Activated CD4-positive, alpha-beta T cell treated with anti-CD3 and anti-CD28 coated beads for 36 hours (primary cell): ENCODE data around the gene HAO2. TPM values are rescaled to one million over a fixed set of nuclear protein-coding genes. Genes with fewer than 3 reads are reported as not detected.
"Not testable (repeated sequence)": the region's sequence is repeated elsewhere in the genome, so short reads cannot be mapped to it uniquely, and the experiment has no call there.

Experiments used
- ATAC-seq: fragments of 200-7000 bp; cut with Tn5 transposase; one replicate; pipeline ENCODE4 v1.10.0; 2021; ENCODE audit warnings: mild to moderate bottlenecking, moderate library complexity
- CTCF ChIA-PET: fragments of 350-600 bp; sonication (Branson Sonifier 250); formaldehyde crosslinking; loops from one replicate; lab custom pipeline; 2021; ENCODE audit warnings: antibody characterized with exemption; lab: Charles Lee
- POLR2A ChIA-PET: fragments of 350-600 bp; sonication (Branson Sonifier 250); formaldehyde crosslinking; loops from one replicate; lab custom pipeline; 2021; ENCODE audit warnings: antibody characterized with exemption, inconsistent platforms; lab: Charles Lee
- DNase-seq: peaks from one replicate; pipeline ENCODE4 v3.0.0-alpha.2; 2020
- H3K27ac Mint-ChIP-seq: one replicate; pipeline ENCODE4 v1.8.0; 2021; ENCODE audit warnings: mixed read lengths
- H3K27me3 Mint-ChIP-seq: one replicate; pipeline ENCODE4 v1.8.0; 2021; ENCODE audit warnings: mixed read lengths
- H3K36me3 Mint-ChIP-seq: one replicate; pipeline ENCODE4 v1.8.0; 2021; ENCODE audit warnings: low read depth, mixed read lengths
- H3K4me1 Mint-ChIP-seq: one replicate; pipeline ENCODE4 v1.8.0; 2021; ENCODE audit warnings: mixed read lengths
- H3K4me3 Mint-ChIP-seq: one replicate; pipeline ENCODE4 v1.8.0; 2021; ENCODE audit warnings: mild to moderate bottlenecking, moderate library complexity, mixed read lengths
- H3K9me3 Mint-ChIP-seq: one replicate; pipeline ENCODE4 v1.8.0; 2021; ENCODE audit warnings: low read depth, mixed read lengths
- intact Hi-C, 2 experiments: fragments of 100-400 bp; cut with DNase I in 1 of 2; cut with micrococcal nuclease in 1 of 2; formaldehyde crosslinking; loops; one replicate each; pipeline versions ENCODE4 v1.14.2 to v1.15.1; 2022 to 2024; cut with DNase I, micrococcal nuclease
- total RNA-seq, 2 experiments: library from RNA; stranded (reverse); gene quantifications; one replicate each; pipeline ENCODE4 v1.2.3, GENCODE V29; 2021

The HAO2 gene
- total RNA-seq, 2 experiments from 2014 or later = not detected

GRCh38 chr1:119370748-119371147 lies 2.2 kb downstream of the HAO2 start:
- H3K9me3 Mint-ChIP-seq = no peaks in the 10 kb centered on the region
- H3K4me3 Mint-ChIP-seq = no peak overlapping the region

GRCh38 chr1:119371815-119372214 lies 3.2 kb downstream of the HAO2 start:
- Mint-ChIP-seq H3K9me3 (no peaks in the 10 kb centered on the region), H3K27me3 (peaks cover 10% of the 10 kb centered on the region), H3K36me3 (no peaks in the 10 kb centered on the region), H3K4me1 (peaks cover 17% of the 10 kb centered on the region), H3K4me3 (no peak overlapping the region), H3K27ac (no peak overlapping the region)
- DNase-seq (no peak), ATAC-seq (no peak)
- ChIA-PET CTCF (no interaction called here), POLR2A (no interaction called here)
- intact Hi-C loops = no loop called here

More at GRCh38 chr1:119370748-119371147, 2.2 kb downstream of the HAO2 start:
- peaks cover 10% of the 10 kb centered on the region for H3K27me3 Mint-ChIP-seq
- intact Hi-C loops = no loop called here
- no peaks in the 10 kb centered on the region for H3K36me3 Mint-ChIP-seq
- peaks cover 17% of the 10 kb centered on the region for H3K4me1 Mint-ChIP-seq
- H3K27ac Mint-ChIP-seq = no peak overlapping the region
- CTCF ChIA-PET = interaction anchor here (0.7 to 1.0 kb wide), 2 partner anchors 9 to 118 kb away, joined by 3 to 5 read pairs; no protein-coding TSS in a partner anchor
- ATAC-seq (no peak), DNase-seq (no peak)
- POLR2A ChIA-PET = no interaction called here

GRCh38 chr1:119372503-119373086 lies 4.0 kb downstream of the HAO2 start:
- ChIA-PET CTCF (interaction anchor here (0.9 to 1.0 kb wide), 2 partner anchors 97 to 243 kb away, joined by 3 to 5 read pairs; no protein-coding TSS in a partner anchor), POLR2A (no interaction called here)
- Mint-ChIP-seq H3K36me3 (no peaks in the 10 kb centered on the region), H3K4me3 (no peak overlapping the region), H3K27me3 (peaks cover 7% of the 10 kb centered on the region), H3K9me3 (no peaks in the 10 kb centered on the region), H3K27ac (no peak overlapping the region), H3K4me1 (peaks cover 17% of the 10 kb centered on the region)
- DNase-seq (peak; percentile 26), ATAC-seq (no peak)
- intact Hi-C loops = no loop called here

- no peaks in the 10 kb centered on the region for H3K9me3 Mint-ChIP-seq
- peaks cover 7% of the 10 kb centered on the region for H3K27me3 Mint-ChIP-seq
- ChIA-PET POLR2A (no interaction called here), CTCF (interaction anchor here (0.6 to 0.8 kb wide), 2 partner anchors 11 to 856 kb away, joined by 3 read pairs; no protein-coding TSS in a partner anchor)
- H3K36me3 Mint-ChIP-seq = no peaks in the 10 kb centered on the region
- no peak overlapping the region for H3K27ac Mint-ChIP-seq
- ATAC-seq (peak; percentile 87), DNase-seq (peak; percentile 11)
- H3K4me3 Mint-ChIP-seq = no peak overlapping the region
- intact Hi-C loops = no loop called here
- peaks cover 17% of the 10 kb centered on the region for H3K4me1 Mint-ChIP-seq
Measured at GRCh38 chr1:119373465-119373864, 4.9 kb downstream of the HAO2 start.

- ChIA-PET POLR2A (no interaction called here), CTCF (interaction anchor here (0.6 kb wide), 1 partner anchor 856 kb away, joined by 3 read pairs; no protein-coding TSS in a partner anchor)
- no peak overlapping the region for H3K27ac Mint-ChIP-seq
- H3K4me3 Mint-ChIP-seq = no peak overlapping the region
- H3K9me3 Mint-ChIP-seq = no peaks in the 10 kb centered on the region
- DNase-seq (peak; percentile 12), ATAC-seq (peak; percentile 65)
- no peaks in the 10 kb centered on the region for H3K36me3 Mint-ChIP-seq
- H3K4me1 Mint-ChIP-seq = peaks cover 17% of the 10 kb centered on the region
- intact Hi-C loops = no loop called here
- no peaks in the 10 kb centered on the region for H3K27me3 Mint-ChIP-seq
Measured at GRCh38 chr1:119374208-119374874, 5.8 kb downstream of the HAO2 start.

GRCh38 chr1:119375366-119375765 lies 6.8 kb downstream of the HAO2 start:
- ATAC-seq = no peak
- DNase-seq = no peak
- ChIA-PET POLR2A (no interaction called here), CTCF (no interaction called here)
- Mint-ChIP-seq H3K36me3 (no peaks in the 10 kb centered on the region), H3K4me3 (no peak overlapping the region), H3K27ac (no peak overlapping the region), H3K9me3 (no peaks in the 10 kb centered on the region), H3K27me3 (no peaks in the 10 kb centered on the region), H3K4me1 (peaks cover 17% of the 10 kb centered on the region)
- intact Hi-C loops = no loop called here

GRCh38 chr1:119376594-119376993 lies 8.0 kb downstream of the HAO2 start:
- no peak overlapping the region for H3K27ac Mint-ChIP-seq
- ATAC-seq (no peak), DNase-seq (no peak)
- no peaks in the 10 kb centered on the region for H3K9me3 Mint-ChIP-seq
- intact Hi-C loops = no loop called here
- no peaks in the 10 kb centered on the region for H3K36me3 Mint-ChIP-seq
- no peaks in the 10 kb centered on the region for H3K27me3 Mint-ChIP-seq
- H3K4me1 Mint-ChIP-seq = peaks cover 17% of the 10 kb centered on the region
- no peak overlapping the region for H3K4me3 Mint-ChIP-seq
- POLR2A ChIA-PET = no interaction called here
- CTCF ChIA-PET = interaction anchor here (0.7 to 1.1 kb wide), 2 partner anchors 12 to 191 kb away, joined by 3 read pairs; no protein-coding TSS in a partner anchor

GRCh38 chr1:119377594-119377993 lies 9.0 kb downstream of the HAO2 start:
- peaks cover 17% of the 10 kb centered on the region for H3K4me1 Mint-ChIP-seq
- DNase-seq, H3K9me3 Mint-ChIP-seq, CTCF ChIA-PET, POLR2A ChIA-PET, H3K4me3 Mint-ChIP-seq, intact Hi-C loops, ATAC-seq, H3K27me3 Mint-ChIP-seq, H3K36me3 Mint-ChIP-seq, H3K27ac Mint-ChIP-seq: not testable (repeated sequence)

GRCh38 chr1:119379117-119379516 lies 10.5 kb downstream of the HAO2 start:
- Mint-ChIP-seq H3K27me3 (no peaks in the 10 kb centered on the region), H3K36me3 (no peaks in the 10 kb centered on the region), H3K9me3 (no peaks in the 10 kb centered on the region), H3K4me1 (peaks cover 9% of the 10 kb centered on the region), H3K4me3 (no peak overlapping the region), H3K27ac (no peak overlapping the region)
- intact Hi-C loops = no loop called here
- ChIA-PET POLR2A (no interaction called here), CTCF (interaction anchor here (1.0 kb wide), 1 partner anchor 9 kb away, joined by 5 read pairs; no protein-coding TSS in a partner anchor)
- ATAC-seq (no peak), DNase-seq (no peak)

GRCh38 chr1:119380304-119380703 lies 11.7 kb downstream of the HAO2 start:
- CTCF ChIA-PET = interaction anchor here (0.7 kb wide), 1 partner anchor 9 kb away, joined by 3 read pairs; no protein-coding TSS in a partner anchor
- no peaks in the 10 kb centered on the region for H3K36me3 Mint-ChIP-seq

GRCh38 chr1:119380983-119381662 lies 12.5 kb downstream of the HAO2 start:
- Mint-ChIP-seq H3K27ac (no peak overlapping the region), H3K27me3 (no peaks in the 10 kb centered on the region), H3K4me1 (no peaks in the 10 kb centered on the region), H3K4me3 (no peak overlapping the region), H3K36me3 (no peaks in the 10 kb centered on the region), H3K9me3 (no peaks in the 10 kb centered on the region)
- intact Hi-C loops = no loop called here
- POLR2A ChIA-PET = no interaction called here
- DNase-seq = no peak
- CTCF ChIA-PET = interaction anchor here (0.5 to 0.7 kb wide), 2 partner anchors 8 to 562 kb away, joined by 3 read pairs; no protein-coding TSS in a partner anchor
- no peak for ATAC-seq

More at GRCh38 chr1:119380304-119380703, 11.7 kb downstream of the HAO2 start:
- H3K27ac Mint-ChIP-seq = no peak overlapping the region
- no peaks in the 10 kb centered on the region for H3K4me1 Mint-ChIP-seq
- POLR2A ChIA-PET = no interaction called here
- H3K4me3 Mint-ChIP-seq = no peak overlapping the region
- no peaks in the 10 kb centered on the region for H3K27me3 Mint-ChIP-seq
- intact Hi-C loops = no loop called here
- ATAC-seq (no peak), DNase-seq (no peak)
- no peaks in the 10 kb centered on the region for H3K9me3 Mint-ChIP-seq
